Effector memory CD4-positive, alpha-beta T cell (primary cell): ENCODE measurements around the gene GRAPL.
"Not testable (repeated sequence)": the region's sequence is repeated elsewhere in the genome, so short reads cannot be mapped to it uniquely, and the experiment has no call there.

ENCODE experiments used
- DNase-seq, 3 donors: peaks; one replicate each; pipeline ENCODE4 v3.0.0-alpha.2; 2020
- H3K27ac ChIP-seq: 2 replicates; pipeline ENCODE4 v1.7.0; 2013; ENCODE audit warnings: mild to moderate bottlenecking, low read length, moderate library complexity; ENCODE audit not compliant: insufficient read depth, poor library complexity, severe bottlenecking
- H3K27me3 ChIP-seq: replicated peaks from 2 replicates; pipeline ENCODE4 v1.7.0; 2013; ENCODE audit warnings: mild to moderate bottlenecking, low read length; ENCODE audit not compliant: insufficient read depth, control insufficient read depth, poor library complexity, severe bottlenecking
- H3K36me3 ChIP-seq: 2 replicates; pipeline ENCODE4 v1.7.0; 2013; ENCODE audit warnings: mild to moderate bottlenecking, low read length, moderate library complexity; ENCODE audit not compliant: control insufficient read depth, insufficient read depth
- H3K4me1 ChIP-seq: 2 replicates; pipeline ENCODE4 v1.7.0; 2013; ENCODE audit warnings: low read length, mild to moderate bottlenecking; ENCODE audit not compliant: control insufficient read depth, insufficient read depth, poor library complexity, severe bottlenecking
- H3K4me3 ChIP-seq: 2 replicates; pipeline ENCODE4 v1.7.0; 2013; ENCODE audit warnings: low read length, low read depth, mild to moderate bottlenecking; ENCODE audit not compliant: insufficient read depth, poor library complexity, severe bottlenecking
- H3K9me3 ChIP-seq: 2 replicates; pipeline ENCODE4 v1.7.0; 2013; ENCODE audit warnings: mild to moderate bottlenecking, low read length, moderate library complexity; ENCODE audit not compliant: control insufficient read depth

The GRAPL gene

GRCh38 chr17:19196382-19197204, 69.2 kb downstream of the GRAPL start:
- H3K36me3 ChIP-seq, H3K27ac ChIP-seq, H3K27me3 ChIP-seq, H3K4me1 ChIP-seq, H3K9me3 ChIP-seq, H3K4me3 ChIP-seq: not testable (repeated sequence)
- peak in 1 of 3 donors; percentile 0 for DNase-seq

- H3K27ac ChIP-seq, H3K9me3 ChIP-seq, H3K4me3 ChIP-seq, H3K27me3 ChIP-seq, H3K4me1 ChIP-seq, DNase-seq, H3K36me3 ChIP-seq: not testable (repeated sequence)
Measured at GRCh38 chr17:19202448-19202847, 75.1 kb downstream of the GRAPL start.

GRCh38 chr17:19203429-19203828, 76.0 kb downstream of the GRAPL start:
- not testable (repeated sequence) for DNase-seq, H3K9me3 ChIP-seq, H3K27ac ChIP-seq, H3K27me3 ChIP-seq, H3K36me3 ChIP-seq, H3K4me3 ChIP-seq, H3K4me1 ChIP-seq
